HG03060 (cell line): Measurements from ENCODE around the gene PFDN1.

Experiments
- ATAC-seq: cut with Tn5 transposase; IDR thresholded peaks from one replicate; pipeline ENCODE4 v1.9.1; 2021; ENCODE audit warnings: low read depth, moderate number of reproducible peaks; ENCODE audit not compliant: unreplicated experiment

Gene PFDN1

GRCh38 chr5:140242890-140243585 is 59.9 kb downstream of the PFDN1 start:
- no peak for ATAC-seq

GRCh38 chr5:140242099-140242498 is 60.8 kb downstream of the PFDN1 start:
- ATAC-seq: no peak

GRCh38 chr5:140240987-140241706 is 61.8 kb downstream of the PFDN1 start:
- ATAC-seq: no peak

GRCh38 chr5:140239939-140240700 is 62.8 kb downstream of the PFDN1 start:
- no peak for ATAC-seq

- no peak for ATAC-seq
Measured at GRCh38 chr5:140239461-140239860, 63.4 kb downstream of the PFDN1 start.

- no peak for ATAC-seq
Measured at GRCh38 chr5:140238756-140239155, 64.1 kb downstream of the PFDN1 start.

- ATAC-seq: no peak
Measured at GRCh38 chr5:140236891-140237598, 65.9 kb downstream of the PFDN1 start.

- ATAC-seq: no peak
Measured at GRCh38 chr5:140235791-140236551, 66.9 kb downstream of the PFDN1 start.

GRCh38 chr5:140234377-140234989 is 68.4 kb downstream of the PFDN1 start:
- ATAC-seq: no peak

GRCh38 chr5:140232731-140233130 is 70.2 kb downstream of the PFDN1 start:
- ATAC-seq: no peak

GRCh38 chr5:140230373-140230772 is 72.5 kb downstream of the PFDN1 start:
- ATAC-seq: no peak

- no peak for ATAC-seq
Measured at GRCh38 chr5:140228364-140228837, 74.5 kb downstream of the PFDN1 start.

GRCh38 chr5:140227046-140227445 is 75.9 kb downstream of the PFDN1 start:
- ATAC-seq: no peak

GRCh38 chr5:140225396-140225795 is 77.5 kb downstream of the PFDN1 start:
- no peak for ATAC-seq

- ATAC-seq: no peak
Measured at GRCh38 chr5:140224658-140225057, 78.2 kb downstream of the PFDN1 start.

GRCh38 chr5:140223567-140223966 is 79.3 kb downstream of the PFDN1 start:
- ATAC-seq: no peak

- ATAC-seq: no peak
Measured at GRCh38 chr5:140222416-140222815, 80.5 kb downstream of the PFDN1 start.

- no peak for ATAC-seq
Measured at GRCh38 chr5:140221697-140222223, 81.1 kb downstream of the PFDN1 start.

GRCh38 chr5:140220698-140221064 is 82.2 kb downstream of the PFDN1 start:
- no peak for ATAC-seq
